ENCODE data around the gene SPAG16.

- TF ChIP-seq POLR2A (IDR thresholded peaks at IDR 0.05): no peak
- TF ChIP-seq POLR2AphosphoS5 (IDR thresholded peaks at IDR 0.05): no peak
Observed at GRCh38 chr2:213242653-213243052, 41.6 kb upstream of the SPAG16 start.

All from spleen (tissue), 3 donors.